ENCODE results near the gene ABO.
"Not testable (repeated sequence)": the region's sequence is repeated elsewhere in the genome, so short reads cannot be mapped to it uniquely, and the experiment has no call there.

The ABO gene

DNA sequence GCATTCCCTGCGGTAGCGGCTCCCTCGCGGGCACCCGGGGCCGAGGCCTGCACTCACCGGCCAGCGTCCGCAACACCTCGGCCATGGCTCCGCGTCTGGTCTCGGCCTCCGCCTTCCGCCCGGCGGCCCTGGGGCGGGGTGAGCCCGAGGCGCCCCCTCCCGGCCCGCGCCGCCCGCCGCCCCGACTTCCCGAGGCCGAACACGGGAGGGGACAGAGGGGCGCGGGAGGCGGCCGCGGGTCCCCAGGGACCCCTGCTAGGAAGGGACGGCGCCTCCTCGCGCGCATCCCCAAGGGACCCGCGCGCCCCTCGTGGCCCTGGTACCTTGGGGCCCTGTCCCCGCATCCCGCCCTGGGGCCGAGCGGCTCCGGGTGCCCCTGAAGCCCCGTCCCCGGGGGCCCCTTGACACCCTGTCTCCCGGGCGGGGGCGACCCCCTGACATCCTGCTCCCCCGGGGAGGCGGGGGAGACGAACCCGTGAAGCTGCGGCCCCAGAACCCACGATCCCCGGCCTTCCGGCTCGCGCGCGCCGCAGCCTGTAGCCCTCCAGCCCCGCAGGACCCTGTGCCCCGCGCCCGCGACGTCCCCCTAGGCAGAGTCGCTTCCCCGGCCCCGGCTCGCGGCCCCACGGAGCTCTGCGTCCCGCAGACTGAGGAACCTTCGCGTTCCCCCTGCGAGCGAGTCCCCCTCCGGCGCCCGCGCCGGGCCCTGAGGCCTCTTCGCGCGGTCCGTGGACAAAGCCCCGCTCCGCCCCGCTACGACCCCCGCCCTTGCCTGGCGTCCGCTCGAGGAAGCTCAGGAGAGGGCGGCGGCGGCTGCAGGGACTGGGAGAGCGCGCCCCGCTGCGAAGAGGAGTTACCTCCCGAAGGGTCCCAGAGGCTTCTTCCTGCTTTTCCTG lies at the start of gene ABO:
Gene ABO (minus strand): TSS at position 97 of the 896 bp plus-strand sequence.
- DNase-seq (ENCODE audit: low spot score): no peak

DNA sequence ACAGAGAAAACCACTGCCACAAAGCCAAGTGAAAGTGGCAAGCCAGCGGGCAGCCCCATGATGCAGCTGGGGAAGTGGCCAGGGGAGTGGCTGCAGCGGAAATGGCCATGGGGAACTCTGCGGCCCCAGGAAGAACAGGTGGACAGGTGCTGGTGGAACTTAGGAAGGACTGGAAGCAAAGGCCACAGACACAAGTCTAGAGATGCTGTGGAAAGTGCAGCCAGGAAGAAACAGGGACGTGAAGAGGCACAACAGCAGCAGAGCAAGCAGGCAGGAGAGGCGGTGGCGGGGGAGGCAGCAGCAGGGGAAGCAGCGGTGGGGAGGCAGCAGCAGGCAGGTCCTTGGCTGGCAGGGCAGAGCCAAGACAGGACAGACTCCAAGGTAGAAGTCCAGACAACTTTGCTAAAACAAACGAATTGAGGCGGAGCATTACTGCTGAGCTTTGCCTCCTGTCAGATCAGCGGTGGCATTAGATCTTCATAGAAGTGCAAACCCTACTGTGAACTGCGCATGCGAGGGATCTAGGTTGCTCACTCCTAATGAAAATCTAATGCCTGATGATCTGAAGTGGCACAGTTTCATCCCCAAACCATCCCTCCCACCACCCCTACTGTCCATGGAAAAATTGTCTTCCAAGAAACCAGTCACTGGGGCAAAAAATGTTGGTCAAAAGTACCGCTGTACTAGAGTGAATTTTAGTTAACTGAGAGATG lies 49.1 kb upstream of the ABO start:
- no peak for DNase-seq (ENCODE audit: low spot score)

- DNase-seq (ENCODE audit: low spot score): no peak
Observed at GRCh38 chr9:133323211-133323610, 48.2 kb upstream of the ABO start.

DNA sequence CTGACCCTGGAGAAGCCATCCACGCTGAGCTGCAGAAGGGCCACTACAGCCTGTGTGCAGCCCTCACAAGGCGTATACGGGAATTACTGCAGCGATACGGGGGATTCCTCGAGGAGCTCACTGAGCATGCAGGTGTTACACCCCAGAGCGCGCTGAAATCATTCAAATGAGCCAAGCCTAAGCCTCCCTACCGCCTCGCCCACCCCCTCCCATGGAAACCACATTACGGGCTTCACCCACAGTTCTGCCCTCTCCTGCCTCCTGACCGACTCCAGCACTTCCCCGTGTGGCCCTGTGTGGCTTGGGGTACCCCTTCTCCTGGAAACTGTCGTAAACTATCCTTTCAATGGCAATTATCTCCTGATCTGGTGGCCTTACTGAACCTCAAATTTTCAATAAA lies 47.7 kb upstream of the ABO start:
- DNase-seq (ENCODE audit: low spot score): no peak

DNA sequence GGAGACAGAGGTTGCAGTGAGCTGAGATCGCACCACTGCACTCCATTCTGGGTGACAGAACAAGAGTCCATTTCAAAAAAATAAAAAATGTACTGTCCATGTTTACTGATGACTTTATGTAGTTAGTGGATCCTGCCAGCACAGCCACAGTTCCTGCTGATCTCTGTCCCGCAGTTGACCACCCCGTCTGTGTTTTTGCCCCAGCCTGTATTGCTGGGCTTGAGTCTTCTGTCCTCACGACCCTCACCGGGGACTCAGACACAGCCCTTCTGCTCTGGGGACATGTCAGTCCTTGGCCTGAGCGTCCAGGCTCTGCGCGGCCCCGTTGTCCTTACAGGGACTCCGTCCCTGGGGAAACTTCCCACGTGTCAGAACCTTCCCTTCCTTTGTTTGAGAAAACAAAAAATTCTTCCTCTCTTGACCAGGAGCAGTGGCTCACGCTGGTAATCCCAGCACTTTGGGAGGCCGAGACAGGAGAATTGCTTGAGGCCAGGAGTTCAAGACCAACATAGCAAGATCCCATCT lies 46.5 kb upstream of the ABO start:
- no peak for DNase-seq (ENCODE audit: low spot score)

DNA sequence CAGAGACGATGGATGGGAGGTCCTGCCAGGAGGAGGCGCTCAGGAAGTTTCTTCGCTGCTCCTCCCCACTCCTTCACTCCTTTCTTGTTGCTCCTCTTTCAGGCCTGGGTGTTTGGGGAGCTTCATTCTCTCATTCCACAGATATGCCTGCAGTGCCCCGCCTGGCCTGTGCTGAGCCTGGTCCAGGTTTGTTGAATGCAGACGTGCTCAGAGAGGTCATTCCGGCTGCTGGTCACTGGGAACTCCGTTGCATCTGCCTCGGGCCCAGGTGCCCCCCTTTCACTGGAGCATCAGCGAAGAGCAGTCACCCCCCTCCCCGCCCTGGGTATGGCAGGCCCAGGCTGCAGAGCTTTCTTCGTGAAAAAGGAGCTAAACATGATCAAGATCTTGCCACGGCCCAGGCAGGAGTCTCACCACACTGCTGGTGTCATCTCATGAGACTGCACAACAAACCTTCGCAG lies 45.5 kb upstream of the ABO start:
- no peak for DNase-seq (ENCODE audit: low spot score)

DNA sequence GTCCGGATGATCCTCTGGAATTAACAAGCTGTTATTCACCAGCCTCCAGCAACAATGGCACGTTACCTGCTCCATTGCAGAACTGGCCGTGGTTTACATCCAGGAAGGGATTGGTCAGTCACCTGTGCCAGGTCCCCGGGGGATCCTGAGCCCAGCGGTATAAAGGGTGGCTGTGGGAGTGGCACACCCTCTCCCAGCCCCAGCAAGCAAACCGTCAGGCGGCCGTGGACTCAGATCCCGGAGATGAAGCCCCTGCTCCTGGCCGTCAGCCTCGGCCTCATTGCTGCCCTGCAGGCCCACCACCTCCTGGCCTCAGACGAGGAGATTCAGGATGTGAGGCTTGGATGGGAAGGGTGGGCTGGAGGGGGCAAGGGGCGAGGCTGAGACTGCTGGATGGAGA lies 42.5 kb upstream of the ABO start:
- not testable (repeated sequence) for DNase-seq (ENCODE audit: low spot score)

- DNase-seq (ENCODE audit: low spot score): no peak
Observed at GRCh38 chr9:133315997-133316396, 41.0 kb upstream of the ABO start.

DNA sequence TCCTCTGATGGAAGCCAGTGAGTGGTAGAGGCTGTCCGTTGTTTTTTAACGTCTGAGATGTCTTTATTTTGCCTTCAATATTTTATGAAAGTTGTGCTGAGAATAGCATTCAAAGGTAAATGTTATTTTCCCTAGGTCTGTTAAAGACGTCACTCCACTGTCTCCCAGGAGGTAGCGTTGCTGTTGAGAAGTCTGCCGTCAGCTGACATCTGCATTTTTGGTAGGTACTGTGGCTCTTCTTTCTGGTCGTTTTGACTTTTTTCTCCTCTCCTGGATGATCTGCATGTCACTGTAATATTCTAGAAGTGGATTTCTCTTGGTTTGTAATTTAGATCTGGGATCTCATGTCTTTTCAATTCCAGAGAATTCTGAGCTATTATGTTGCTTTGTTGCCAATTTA lies 34.6 kb upstream of the ABO start:
- no peak for DNase-seq (ENCODE audit: low spot score)

DNA sequence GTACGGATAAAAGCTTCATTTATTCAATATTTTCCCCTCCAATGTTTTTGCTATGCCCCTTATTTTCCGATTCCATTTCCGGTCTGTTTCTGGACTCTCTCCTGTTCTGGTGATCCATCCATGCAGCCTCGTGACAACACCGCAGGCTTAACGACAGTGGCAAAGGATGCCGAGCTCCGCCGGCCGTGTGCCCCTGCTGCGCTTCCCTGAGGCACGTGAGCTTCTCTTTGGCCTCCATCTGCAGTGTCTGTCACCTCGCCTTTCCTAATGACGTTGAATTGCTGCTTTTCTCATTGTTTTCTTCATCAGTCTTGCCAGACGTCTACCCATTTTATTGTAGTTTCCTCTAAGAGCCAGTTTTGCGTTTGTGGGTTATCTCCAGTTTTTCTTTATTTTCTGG lies 32.3 kb upstream of the ABO start:
- DNase-seq (ENCODE audit: low spot score): no peak

- DNase-seq (ENCODE audit: low spot score): no peak
Observed at GRCh38 chr9:133306242-133307204, 31.5 kb upstream of the ABO start.

DNA sequence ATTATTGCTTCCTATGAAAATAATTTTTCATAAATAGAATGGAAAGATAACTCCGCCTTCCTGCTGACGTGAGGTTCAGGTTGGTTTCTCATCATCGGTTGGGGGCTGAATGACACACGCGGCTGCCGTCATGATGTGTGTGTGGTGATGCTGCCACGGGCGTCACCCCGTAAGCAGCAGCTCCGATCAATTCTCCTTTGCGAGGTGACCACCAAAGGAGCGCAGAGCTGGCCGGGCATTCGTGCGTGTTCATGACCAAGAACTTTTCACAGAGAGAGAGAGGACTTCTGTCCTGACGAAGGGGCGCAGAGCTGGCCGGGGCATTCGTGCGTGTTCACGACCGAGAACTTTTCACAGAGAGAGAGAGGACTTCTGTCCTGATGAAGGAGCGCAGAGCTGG lies 30.7 kb upstream of the ABO start:
- DNase-seq (ENCODE audit: low spot score): no peak

- DNase-seq (ENCODE audit: low spot score): no peak
Observed at GRCh38 chr9:133304477-133305377, 29.7 kb upstream of the ABO start.

DNA sequence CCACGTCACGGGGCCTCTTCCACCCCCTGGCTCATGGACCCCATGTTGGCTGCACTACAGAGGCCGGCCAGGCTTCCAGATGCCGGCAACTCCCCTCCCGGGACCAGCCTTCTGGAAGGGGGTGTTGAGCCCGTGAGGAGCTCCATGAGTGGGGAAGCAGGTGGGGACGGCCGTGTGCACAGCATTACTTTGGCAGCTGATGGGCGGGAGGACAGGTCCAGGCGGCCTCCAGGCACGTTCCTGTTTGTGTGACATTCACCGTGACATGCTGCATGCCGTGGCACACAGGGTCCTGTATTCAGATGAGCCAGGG lies 29.1 kb upstream of the ABO start:
- DNase-seq (ENCODE audit: low spot score): no peak

DNA sequence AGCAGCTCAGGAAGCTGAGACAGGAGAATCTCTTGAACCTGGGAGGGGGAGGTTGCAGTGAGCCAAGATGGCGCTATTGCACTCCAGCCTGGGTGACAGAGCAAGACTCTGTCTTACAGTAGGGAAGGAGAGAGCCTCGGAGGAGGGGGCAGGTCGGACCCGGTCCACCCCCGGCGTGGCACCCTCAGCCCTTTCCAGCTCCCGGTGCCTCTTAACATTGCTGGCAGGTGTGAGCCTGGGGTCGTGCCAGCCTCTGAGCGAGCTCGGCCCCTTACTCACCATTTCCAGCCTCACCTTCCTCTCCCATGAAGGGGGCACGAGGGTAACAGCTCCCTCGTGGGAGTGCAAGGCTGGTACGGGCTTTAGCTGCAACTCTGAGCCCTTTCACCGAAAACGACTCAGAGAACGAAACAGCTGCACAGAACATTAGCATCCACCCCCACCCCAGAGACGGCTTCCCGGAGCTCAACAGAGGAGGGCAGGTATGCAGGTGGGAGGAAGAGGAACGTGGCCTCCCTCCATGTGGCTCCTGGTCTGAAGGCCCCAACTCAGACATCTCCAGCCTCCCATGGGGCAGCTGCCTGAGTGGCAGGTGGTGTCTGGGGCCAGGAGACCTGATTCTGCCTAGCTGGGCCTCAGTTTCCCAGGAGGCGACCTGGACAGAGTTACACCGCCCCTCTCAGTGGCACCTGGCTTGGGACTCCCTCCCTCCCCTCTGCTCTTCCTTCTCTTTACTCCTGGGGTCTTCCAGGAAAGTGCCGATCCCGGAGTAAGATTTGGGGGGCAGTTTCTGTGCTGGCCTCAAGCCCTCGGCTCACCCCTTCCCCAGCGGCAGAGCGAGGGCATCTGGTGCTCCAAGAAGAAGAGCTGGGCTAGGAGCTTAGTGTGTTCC lies 28.5 kb upstream of the ABO start:
- no peak for DNase-seq (ENCODE audit: low spot score)

GRCh38 chr9:133301253-133302230 lies 26.5 kb upstream of the ABO start:
- DNase-seq (ENCODE audit: low spot score): no peak

DNA sequence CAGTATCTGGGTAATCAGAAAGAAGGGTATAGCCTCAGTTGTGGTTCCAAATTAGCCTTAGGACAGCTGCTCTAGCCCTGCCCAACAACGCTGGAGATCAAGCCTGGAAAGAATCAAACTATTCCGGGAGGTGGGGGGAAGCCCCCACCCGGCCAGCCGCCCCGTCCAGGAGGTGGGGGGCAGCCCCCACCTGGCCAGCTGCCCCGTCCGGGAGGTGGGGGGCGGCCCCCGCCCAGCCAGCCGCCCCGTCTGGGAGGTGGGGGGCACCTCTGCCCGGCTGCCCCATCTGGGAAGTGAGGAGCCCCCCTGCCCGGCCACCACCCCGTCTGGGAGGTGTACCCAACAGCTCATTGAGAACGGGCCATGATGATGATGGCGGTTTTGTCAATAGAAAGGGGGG lies 25.0 kb upstream of the ABO start:
- not testable (repeated sequence) for DNase-seq (ENCODE audit: low spot score)

DNA sequence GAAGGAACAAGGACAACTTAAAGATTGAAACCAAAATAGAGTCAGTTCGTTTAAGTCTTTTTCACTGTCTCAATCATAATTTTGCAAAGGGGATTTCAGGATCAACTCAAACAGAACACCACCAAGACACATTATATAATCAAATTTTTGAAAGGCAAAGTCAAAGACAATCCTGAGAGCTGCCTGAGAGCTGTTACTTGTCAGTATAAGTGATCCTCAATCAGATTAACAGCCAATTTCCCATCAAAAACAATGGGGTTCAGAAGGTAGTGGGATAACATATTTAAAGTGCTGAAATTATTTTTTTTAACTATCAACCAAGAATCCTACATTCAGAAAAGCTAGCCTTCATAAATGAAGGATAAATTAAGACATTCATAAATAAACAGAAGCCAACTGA lies 19.3 kb upstream of the ABO start:
- no peak for DNase-seq (ENCODE audit: low spot score)

Measured in activated CD4-positive, alpha-beta T cell treated with anti-CD3 and anti-CD28 coated beads, Interleukin-2, Interleukin-4, amounts not matched to agents 100 ng/mL and 50 ng/mL, durations not matched to agents 16 hours and 8 hours (primary cell).